ENCODE data around the gene KRT1.

- TF ChIP-seq CTCF (tag by site-specific recombination; IDR thresholded peaks at IDR 0.05) (no peak), ZNF274 (IDR thresholded peaks at IDR 0.05; ENCODE audit: low read length) (no peak), ZNF274 (tag by site-specific recombination; IDR thresholded peaks at IDR 0.05; ENCODE audit: borderline replicate concordance) (no peak), GLI4 (tag by site-specific recombination; IDR thresholded peaks at IDR 0.05) (no peak), YY1 (tag by site-specific recombination; IDR thresholded peaks at IDR 0.05) (no peak), ZNF174 (tag by site-specific recombination; IDR thresholded peaks at IDR 0.05) (no peak), ZNF513 (tag by site-specific recombination; IDR thresholded peaks at IDR 0.05) (no peak), PATZ1 (tag by site-specific recombination; IDR thresholded peaks at IDR 0.05) (no peak), ZNF426 (tag by site-specific recombination; IDR thresholded peaks at IDR 0.05) (no peak), MEIS1 (CRISPR knock-in tag; IDR thresholded peaks at IDR 0.05; ENCODE audit: borderline replicate concordance) (no peak), ZNF473 (tag by site-specific recombination; IDR thresholded peaks at IDR 0.05) (no peak), ELK4 (IDR thresholded peaks at IDR 0.05; ENCODE audit: borderline replicate concordance, low read depth, low read length) (no peak), SP2 (tag by site-specific recombination; IDR thresholded peaks at IDR 0.05) (no peak), ZNF768 (tag by site-specific recombination; IDR thresholded peaks at IDR 0.05) (no peak), ZNF202 (tag by site-specific recombination; IDR thresholded peaks at IDR 0.05; ENCODE audit: borderline replicate concordance) (no peak)
Measured at GRCh38 chr12:52660934-52661499, 19.2 kb downstream of the KRT1 start.
